A673 (cell line): Measurements from ENCODE around the gene EXPH5.

ENCODE experiments used
- CTCF ChIP-seq: fragments of 300-800, 200-600 bp; sonication (generic); conservative IDR thresholded peaks from 2 replicates; pipeline ENCODE4 v1.5.1; 2017; ENCODE audit warnings: low read depth, mild to moderate bottlenecking, antibody characterized with exemption, low read length, moderate library complexity, mixed read lengths
- EZH2 ChIP-seq: fragments of 200-600 bp; sonication (generic); IDR thresholded peaks from 2 replicates; pipeline ENCODE4 v1.6.1; 2017; ENCODE audit warnings: borderline replicate concordance, low read depth, mild to moderate bottlenecking, mixed read lengths, antibody characterized with exemption, low read length; ENCODE audit not compliant: poor library complexity, severe bottlenecking

DNA sequence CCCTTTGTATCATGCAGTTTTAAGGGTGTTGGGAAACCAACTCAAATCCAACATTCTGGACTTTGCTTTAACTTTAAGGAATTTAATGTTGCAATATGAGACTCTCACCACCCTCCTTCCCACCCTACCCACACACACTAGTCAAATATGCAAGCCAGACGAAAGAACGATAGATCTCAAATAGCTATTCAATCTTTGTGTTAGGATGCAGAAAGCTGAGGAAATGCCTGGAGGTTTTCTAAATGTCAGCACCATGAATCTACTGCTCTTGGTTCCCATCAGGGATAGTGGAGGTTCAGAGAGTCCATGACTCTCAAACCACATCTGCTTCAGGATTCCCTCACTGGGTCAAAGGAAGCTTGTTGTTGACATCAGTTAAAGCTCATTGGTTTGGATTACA, 33.7 kb downstream of the EXPH5 start:
- no peak for TF ChIP-seq CTCF
- no peak for TF ChIP-seq EZH2
